ENCODE measurements around the gene ANKRD1.
"Not testable (repeated sequence)": the region's sequence is repeated elsewhere in the genome, so short reads cannot be mapped to it uniquely, and the experiment has no call there.

ANKRD1 gene

GRCh38 chr10:90912854-90913479, 7.9 kb downstream of the ANKRD1 start:
- DNase-seq (ENCODE audit: low read depth in 4 of 4, low spot score in 1 of 4) = no peak

GRCh38 chr10:90912174-90912573, 8.7 kb downstream of the ANKRD1 start:
- DNase-seq (ENCODE audit: low read depth in 4 of 4, low spot score in 1 of 4) = no peak

GRCh38 chr10:90911133-90912051, 9.5 kb downstream of the ANKRD1 start:
- DNase-seq (ENCODE audit: low read depth in 4 of 4, low spot score in 1 of 4) = peak; percentile 14 to 34 (median 30)

GRCh38 chr10:90906596-90906995, 14.3 kb downstream of the ANKRD1 start:
- DNase-seq (ENCODE audit: low read depth in 4 of 4, low spot score in 1 of 4) = no peak

- DNase-seq (ENCODE audit: low read depth in 4 of 4, low spot score in 1 of 4) = no peak
These were observed 15.0 kb downstream of the ANKRD1 start for GRCh38 chr10:90905925-90906324.

GRCh38 chr10:90896916-90897315, 24.0 kb downstream of the ANKRD1 start:
- not testable (repeated sequence) for DNase-seq (ENCODE audit: low read depth in 4 of 4, low spot score in 1 of 4)

- no peak for DNase-seq (ENCODE audit: low read depth in 4 of 4, low spot score in 1 of 4)
These were observed 27.7 kb downstream of the ANKRD1 start for GRCh38 chr10:90893190-90893589.

GRCh38 chr10:90890347-90890746, 30.5 kb downstream of the ANKRD1 start:
- DNase-seq (ENCODE audit: low read depth in 4 of 4, low spot score in 1 of 4) = no peak

- no peak for DNase-seq (ENCODE audit: low read depth in 4 of 4, low spot score in 1 of 4)
These were observed 31.3 kb downstream of the ANKRD1 start for GRCh38 chr10:90889636-90890035.

- DNase-seq (ENCODE audit: low read depth in 4 of 4, low spot score in 1 of 4) = no peak
These were observed 32.5 kb downstream of the ANKRD1 start for GRCh38 chr10:90888387-90888786.

- no peak for DNase-seq (ENCODE audit: low read depth in 4 of 4, low spot score in 1 of 4)
These were observed 33.3 kb downstream of the ANKRD1 start for GRCh38 chr10:90887555-90887954.

GRCh38 chr10:90885176-90885575, 35.7 kb downstream of the ANKRD1 start:
- DNase-seq (ENCODE audit: low read depth in 4 of 4, low spot score in 1 of 4) = no peak

GRCh38 chr10:90884431-90884830, 36.5 kb downstream of the ANKRD1 start:
- DNase-seq (ENCODE audit: low read depth in 4 of 4, low spot score in 1 of 4) = no peak

GRCh38 chr10:90880059-90880719, 40.7 kb downstream of the ANKRD1 start:
- not testable (repeated sequence) for DNase-seq (ENCODE audit: low read depth in 4 of 4, low spot score in 1 of 4)

GRCh38 chr10:90879062-90879461, 41.8 kb downstream of the ANKRD1 start:
- DNase-seq (ENCODE audit: low read depth in 4 of 4, low spot score in 1 of 4) = no peak

GRCh38 chr10:90872648-90873020, 48.3 kb downstream of the ANKRD1 start:
- peak in 1 of 4 experiments; percentile 15 for DNase-seq (ENCODE audit: low read depth in 4 of 4, low spot score in 1 of 4)

GRCh38 chr10:90871766-90872647, 48.9 kb downstream of the ANKRD1 start, which contains the start of gene RPP30:
TSS of gene RPP30 (plus strand) at chr10:90871974. CDS start at chr10:90871987, 13 bp downstream.
- peak; percentile 42 to 80 (median 68) for DNase-seq (ENCODE audit: low read depth in 4 of 4, low spot score in 1 of 4)

- peak in 2 of 4 experiments; percentile 5 to 21 for DNase-seq (ENCODE audit: low read depth in 4 of 4, low spot score in 1 of 4)
These were observed 49.6 kb downstream of the ANKRD1 start for GRCh38 chr10:90871279-90871765.

GRCh38 chr10:90866050-90866598, 54.8 kb downstream of the ANKRD1 start:
- DNase-seq (ENCODE audit: low read depth in 4 of 4, low spot score in 1 of 4) = no peak

- no peak for DNase-seq (ENCODE audit: low read depth in 4 of 4, low spot score in 1 of 4)
These were observed 55.5 kb downstream of the ANKRD1 start for GRCh38 chr10:90865401-90865800.
